Kasumi-1 (cell line): ENCODE data around the gene NF1.
"Not testable (repeated sequence)": the region's sequence is repeated elsewhere in the genome, so short reads cannot be mapped to it uniquely, and the experiment has no call there.

Experiments
- DNase-seq, 2 experiments: peaks; one replicate each; lab custom pipeline; 2025; lab: John Stamatoyannopoulos, UW

The NF1 gene

GRCh38 chr17:31130286-31131224, 35.8 kb downstream of the NF1 start:
- DNase-seq: no peak

GRCh38 chr17:31131299-31131698, 36.5 kb downstream of the NF1 start:
- DNase-seq: no peak

- no peak for DNase-seq
These were observed 38.2 kb downstream of the NF1 start for GRCh38 chr17:31132977-31133376.

GRCh38 chr17:31134576-31134975, 39.8 kb downstream of the NF1 start:
- no peak for DNase-seq

- DNase-seq: no peak
These were observed 41.5 kb downstream of the NF1 start for GRCh38 chr17:31136319-31136718.

GRCh38 chr17:31140111-31140510, 45.3 kb downstream of the NF1 start:
- DNase-seq: no peak

- no peak for DNase-seq
These were observed 49.7 kb downstream of the NF1 start for GRCh38 chr17:31144428-31144827.

GRCh38 chr17:31144836-31145235, 50.1 kb downstream of the NF1 start:
- no peak for DNase-seq

GRCh38 chr17:31147507-31148202, 52.9 kb downstream of the NF1 start:
- DNase-seq: no peak

- DNase-seq: no peak
These were observed 53.4 kb downstream of the NF1 start for GRCh38 chr17:31148205-31148604.

- DNase-seq: no peak
These were observed 57.5 kb downstream of the NF1 start for GRCh38 chr17:31152271-31152670.

- no peak for DNase-seq
These were observed 60.5 kb downstream of the NF1 start for GRCh38 chr17:31155208-31155810.

GRCh38 chr17:31156326-31156725, 61.5 kb downstream of the NF1 start:
- DNase-seq: no peak

- not testable (repeated sequence) for DNase-seq
These were observed 62.1 kb downstream of the NF1 start for GRCh38 chr17:31156864-31157263.

- no peak for DNase-seq
These were observed 64.1 kb downstream of the NF1 start for GRCh38 chr17:31158746-31159377.

- no peak for DNase-seq
These were observed 68.5 kb downstream of the NF1 start for GRCh38 chr17:31163091-31163781.

- no peak for DNase-seq
These were observed 72.3 kb downstream of the NF1 start for GRCh38 chr17:31167111-31167510.

GRCh38 chr17:31171701-31172100, 76.9 kb downstream of the NF1 start:
- DNase-seq: no peak

GRCh38 chr17:31172388-31172787, 77.6 kb downstream of the NF1 start:
- no peak for DNase-seq

GRCh38 chr17:31174215-31174614, 79.4 kb downstream of the NF1 start:
- DNase-seq: no peak

GRCh38 chr17:31175237-31175636, 80.5 kb downstream of the NF1 start:
- DNase-seq: no peak

- not testable (repeated sequence) for DNase-seq
These were observed 81.4 kb downstream of the NF1 start for GRCh38 chr17:31176143-31176542.
